ENCODE results near the gene CYP2S1. TPM values are rescaled to one million over a fixed set of nuclear protein-coding genes. Genes with fewer than 3 reads are reported as not detected.
"Not testable (repeated sequence)": the region's sequence is repeated elsewhere in the genome, so short reads cannot be mapped to it uniquely, and the experiment has no call there.

Gene CYP2S1
- total RNA-seq: under 1 TPM in 2 of 4 donors, not detected in 2; 0.31 to 0.64 TPM

- ATAC-seq (no peak), DNase-seq (no peak)
- no peaks in the 10 kb centered on the region for H3K9me3 ChIP-seq
- H3K4me1 ChIP-seq: no peaks in the 10 kb centered on the region
- no peak within 1 kb of the TSS for H3K27ac ChIP-seq
- in situ Hi-C loops (cut with MboI; ENCODE audit: low sequenced_read_pairs in 4 of 4) (no loop called here), intact Hi-C loops (cut with DNase I; ENCODE audit: low total_unique reads) (no loop called here)
- peaks cover 36 to 48% (median 42%) of the 10 kb centered on the region in 3 donors for H3K27me3 ChIP-seq
- TF ChIP-seq POLR2A (IDR thresholded peaks at IDR 0.05): no peak
- no peak for TF ChIP-seq CTCF (IDR thresholded peaks at IDR 0.05 in 4 of 5, conservative IDR thresholded peaks at IDR 0.05 in 1 of 5)
- no peaks in the 10 kb centered on the region for H3K36me3 ChIP-seq
- H3K4me3 ChIP-seq: peak within 1 kb of the TSS in 1 of 4 donors; percentile 16
Observed at GRCh38 chr19:41192574-41193429, at the start of gene CYP2S1. CYP2S1 (plus strand) TSS chr19:41193219; CDS start chr19:41193265, 46 bp downstream.

GRCh38 chr19:41144403-41144802, 48.6 kb upstream of the CYP2S1 start:
- in situ Hi-C loops (cut with MboI; ENCODE audit: low sequenced_read_pairs in 4 of 4): loop anchor here in 3 of 4 donors (25.0 kb wide), 1 partner anchor 482 kb away; no protein-coding TSS in a partner anchor
- no peak for TF ChIP-seq POLR2A (IDR thresholded peaks at IDR 0.05)
- TF ChIP-seq CTCF (IDR thresholded peaks at IDR 0.05 in 4 of 5, conservative IDR thresholded peaks at IDR 0.05 in 1 of 5): peak in 4 of 5 experiments; percentile 51 to 64 (median 58)
- H3K4me1 ChIP-seq: no peaks in the 10 kb centered on the region
- no peaks in the 10 kb centered on the region for H3K36me3 ChIP-seq
- H3K27ac ChIP-seq: no peak overlapping the region
- H3K9me3 ChIP-seq: no peaks in the 10 kb centered on the region
- H3K27me3 ChIP-seq: peaks cover 0 to 5% (median 0%) of the 10 kb centered on the region in 3 donors
- intact Hi-C loops (cut with DNase I; ENCODE audit: low total_unique reads): loop anchor here (5.0 kb wide), 1 partner anchor 482 kb away; no protein-coding TSS in a partner anchor
- ATAC-seq (no peak), DNase-seq (peak; percentile 34 to 41)
- no peak overlapping the region for H3K4me3 ChIP-seq

- no peak for DNase-seq
- Histone ChIP-seq H3K4me1 (no peaks in the 10 kb centered on the region), H3K36me3 (no peaks in the 10 kb centered on the region), H3K4me3 (no peak overlapping the region), H3K27me3 (peaks cover 0 to 5% (median 0%) of the 10 kb centered on the region in 3 donors), H3K9me3 (no peaks in the 10 kb centered on the region), H3K27ac (no peak overlapping the region)
- in situ Hi-C loops (cut with MboI; ENCODE audit: low sequenced_read_pairs in 4 of 4): loop anchor here in 3 of 4 donors (25.0 kb wide), 1 partner anchor 488 kb away; no protein-coding TSS in a partner anchor
- TF ChIP-seq POLR2A (IDR thresholded peaks at IDR 0.05) (no peak), CTCF (IDR thresholded peaks at IDR 0.05 in 4 of 5, conservative IDR thresholded peaks at IDR 0.05 in 1 of 5) (no peak)
- intact Hi-C loops (cut with DNase I; ENCODE audit: low total_unique reads): no loop called here
- ATAC-seq: no peak
Observed at GRCh38 chr19:41149831-41150230, 43.2 kb upstream of the CYP2S1 start.

- H3K4me3 ChIP-seq; DNase-seq; H3K27me3 ChIP-seq; intact Hi-C loops (cut with DNase I; ENCODE audit: low total_unique reads); H3K36me3 ChIP-seq; H3K27ac ChIP-seq; in situ Hi-C loops (cut with MboI; ENCODE audit: low sequenced_read_pairs in 4 of 4); H3K4me1 ChIP-seq; H3K9me3 ChIP-seq; ATAC-seq: not testable (repeated sequence)
Observed at GRCh38 chr19:41150986-41151385, 42.0 kb upstream of the CYP2S1 start.

- ATAC-seq: no peak
Observed at GRCh38 chr19:41154060-41154459, 39.0 kb upstream of the CYP2S1 start.

More at GRCh38 chr19:41154060-41154459, 39.0 kb upstream of the CYP2S1 start:
- no peak for DNase-seq
- Histone ChIP-seq H3K9me3 (no peaks in the 10 kb centered on the region), H3K27ac (no peak overlapping the region), H3K4me3 (no peak overlapping the region), H3K27me3 (no peaks in the 10 kb centered on the region), H3K4me1 (no peaks in the 10 kb centered on the region), H3K36me3 (no peaks in the 10 kb centered on the region)
- no peak for TF ChIP-seq POLR2A (IDR thresholded peaks at IDR 0.05)
- TF ChIP-seq CTCF (IDR thresholded peaks at IDR 0.05 in 4 of 5, conservative IDR thresholded peaks at IDR 0.05 in 1 of 5): no peak
- intact Hi-C loops (cut with DNase I; ENCODE audit: low total_unique reads): no loop called here
- in situ Hi-C loops (cut with MboI; ENCODE audit: low sequenced_read_pairs in 4 of 4): no loop called here
